NCI-H146 treated with DMSO at 0.1 percent for 48 hours (cell line): ENCODE measurements around the gene MBD3L2.
"Not testable (repeated sequence)": the region's sequence is repeated elsewhere in the genome, so short reads cannot be mapped to it uniquely, and the experiment has no call there.

Source experiments
- DNase-seq: peaks from one replicate; lab custom pipeline; 2025; ENCODE audit not compliant: unreplicated experiment; lab: John Stamatoyannopoulos, UW

Gene MBD3L2

GRCh38 chr19:7049021-7049420, at the start of gene MBD3L2:
TSS of gene MBD3L2 (plus strand) at chr19:7049321. CDS start at chr19:7049374, 53 bp downstream.
- not testable (repeated sequence) for DNase-seq

GRCh38 chr19:6999933-7000332, 49.2 kb upstream of the MBD3L2 start:
- DNase-seq, result no peak

GRCh38 chr19:7000333-7000732, 48.8 kb upstream of the MBD3L2 start:
- DNase-seq, result no peak

- no peak for DNase-seq
These were observed 48.3 kb upstream of the MBD3L2 start for GRCh38 chr19:7000816-7001215.

- DNase-seq, result no peak
These were observed 44.7 kb upstream of the MBD3L2 start for GRCh38 chr19:7004313-7004931.

GRCh38 chr19:7006135-7006704, 42.9 kb upstream of the MBD3L2 start:
- no peak for DNase-seq

GRCh38 chr19:7007859-7008258, 41.3 kb upstream of the MBD3L2 start:
- DNase-seq, result no peak

- DNase-seq, result no peak
These were observed 38.2 kb upstream of the MBD3L2 start for GRCh38 chr19:7010722-7011593.

GRCh38 chr19:7013678-7014077, 35.4 kb upstream of the MBD3L2 start:
- no peak for DNase-seq

- no peak for DNase-seq
These were observed 30.3 kb upstream of the MBD3L2 start for GRCh38 chr19:7018828-7019227.

GRCh38 chr19:7021331-7021730, 27.8 kb upstream of the MBD3L2 start, which contains the start of gene MBD3L2B:
TSS of gene MBD3L2B (minus strand) at chr19:7021431. CDS start at chr19:7021397, 34 bp downstream.
- DNase-seq, result not testable (repeated sequence)

- DNase-seq, result not testable (repeated sequence)
These were observed 20.3 kb upstream of the MBD3L2 start for GRCh38 chr19:7028790-7029189.

GRCh38 chr19:7030278-7030677, 18.8 kb upstream of the MBD3L2 start, which contains the start of gene MBD3L5:
TSS of gene MBD3L5 (plus strand) at chr19:7030578. CDS start at chr19:7030612, 34 bp downstream.
- not testable (repeated sequence) for DNase-seq

GRCh38 chr19:7040079-7040478, 9.0 kb upstream of the MBD3L2 start, which contains the start of gene MBD3L4:
TSS of gene MBD3L4 (minus strand) at chr19:7040179. CDS start at chr19:7040144, 35 bp downstream.
- not testable (repeated sequence) for DNase-seq

GRCh38 chr19:7041563-7041962, 7.6 kb upstream of the MBD3L2 start:
- not testable (repeated sequence) for DNase-seq

GRCh38 chr19:7051421-7051820, 2.3 kb downstream of the MBD3L2 start:
- DNase-seq, result not testable (repeated sequence)

- DNase-seq, result not testable (repeated sequence)
These were observed 3.8 kb downstream of the MBD3L2 start for GRCh38 chr19:7052896-7053295.

- not testable (repeated sequence) for DNase-seq
These were observed 5.7 kb downstream of the MBD3L2 start for GRCh38 chr19:7054635-7055368.

GRCh38 chr19:7055679-7056078, 6.6 kb downstream of the MBD3L2 start:
- not testable (repeated sequence) for DNase-seq

GRCh38 chr19:7056371-7056770, 7.2 kb downstream of the MBD3L2 start:
- DNase-seq, result not testable (repeated sequence)

GRCh38 chr19:7058576-7058975, 9.5 kb downstream of the MBD3L2 start, which contains the start of gene MBD3L3:
TSS of gene MBD3L3 (minus strand) at chr19:7058676. CDS start at chr19:7058605, 71 bp downstream.
- not testable (repeated sequence) for DNase-seq
